HFFc6 (cell line): ENCODE data around the gene ALK. TPM values are rescaled to one million over a fixed set of nuclear protein-coding genes. Genes with fewer than 3 reads are reported as not detected.

Experiments used
- DNase-seq: peaks from one replicate; pipeline ENCODE4 v3.0.0-alpha.2; 2018
- H3K27ac Mint-ChIP-seq: 2 replicates; pipeline ENCODE4 v1.8.0; 2020; ENCODE audit warnings: mild to moderate bottlenecking, mixed read lengths
- H3K27me3 Mint-ChIP-seq: 2 replicates; pipeline ENCODE4 v1.8.0; 2021; ENCODE audit warnings: mild to moderate bottlenecking, moderate library complexity, mixed read lengths; ENCODE audit not compliant: insufficient read depth
- H3K36me3 Mint-ChIP-seq: 2 replicates; pipeline ENCODE4 v1.8.0; 2021; ENCODE audit warnings: low read depth, mixed read lengths
- H3K4me1 Mint-ChIP-seq: 2 replicates; pipeline ENCODE4 v1.8.0; 2020; ENCODE audit warnings: low read depth, mixed read lengths
- H3K4me3 Mint-ChIP-seq: 2 replicates; pipeline ENCODE4 v1.8.0; 2020; ENCODE audit warnings: mild to moderate bottlenecking, moderate library complexity, mixed read lengths
- H3K9me3 Mint-ChIP-seq: 2 replicates; pipeline ENCODE4 v1.8.0; 2020; ENCODE audit warnings: mild to moderate bottlenecking, mixed read lengths
- CTCF ChIP-seq: fragments of 200-600 bp; sonication (generic); IDR thresholded peaks from 2 replicates; pipeline ENCODE4 v1.5.0; 2021; ENCODE audit warnings: antibody characterized with exemption, mild to moderate bottlenecking
- total RNA-seq, 6 experiments: library from RNA; stranded (reverse); fragmentation: NEBNext Ultra II Directional; extraction: Animal tissue kit (Norgen Biotek cat#: 25700); gene quantifications; 2 replicates in 1 of 6; 3 replicates in 5 of 6; pipeline ENCODE4 v1.2.3, GENCODE V29; 2021

The ALK gene
- total RNA-seq, 6 experiments from 2014 or later, result not detected

GRCh38 chr2:29786361-29786760 lies 135.0 kb downstream of the ALK start:
- Mint-ChIP-seq H3K27me3 (no peaks in the 10 kb centered on the region; the same call in 1 of the 2 replicates), H3K9me3 (no peaks in the 10 kb centered on the region), H3K27ac (no peak overlapping the region)

GRCh38 chr2:29783666-29784065 lies 137.7 kb downstream of the ALK start:
- TF ChIP-seq CTCF, result no peak
- no peak overlapping the region for H3K27ac Mint-ChIP-seq

More at GRCh38 chr2:29786361-29786760, 135.0 kb downstream of the ALK start:
- no peaks in the 10 kb centered on the region for H3K36me3 Mint-ChIP-seq
- no peaks in the 10 kb centered on the region for H3K4me1 Mint-ChIP-seq
- H3K4me3 Mint-ChIP-seq, result no peak overlapping the region
- no peak for TF ChIP-seq CTCF
- no peak for DNase-seq

GRCh38 chr2:29782549-29783458 lies 138.6 kb downstream of the ALK start:
- TF ChIP-seq CTCF, result no peak
- Mint-ChIP-seq H3K36me3 (no peaks in the 10 kb centered on the region), H3K4me1 (no peaks in the 10 kb centered on the region), H3K27me3 (peaks cover 1% of the 10 kb centered on the region), H3K4me3 (no peak overlapping the region), H3K27ac (no peak overlapping the region), H3K9me3 (no peaks in the 10 kb centered on the region)
- DNase-seq, result no peak

More at GRCh38 chr2:29783666-29784065, 137.7 kb downstream of the ALK start:
- DNase-seq, result no peak
- H3K9me3 Mint-ChIP-seq, result no peaks in the 10 kb centered on the region
- H3K36me3 Mint-ChIP-seq, result no peaks in the 10 kb centered on the region
- no peaks in the 10 kb centered on the region for H3K4me1 Mint-ChIP-seq
- H3K27me3 Mint-ChIP-seq, result no peaks in the 10 kb centered on the region; the same call in 1 of the 2 replicates
- H3K4me3 Mint-ChIP-seq, result no peak overlapping the region

- H3K36me3 Mint-ChIP-seq, result no peaks in the 10 kb centered on the region
- no peak for TF ChIP-seq CTCF
- no peak overlapping the region for H3K27ac Mint-ChIP-seq
- no peaks in the 10 kb centered on the region for H3K4me1 Mint-ChIP-seq
- no peaks in the 10 kb centered on the region for H3K9me3 Mint-ChIP-seq
- DNase-seq, result no peak
- H3K4me3 Mint-ChIP-seq, result no peak overlapping the region
- peaks cover 1% of the 10 kb centered on the region for H3K27me3 Mint-ChIP-seq
Observed at GRCh38 chr2:29782087-29782486, 139.3 kb downstream of the ALK start.

- DNase-seq, result no peak
- peaks cover 1% of the 10 kb centered on the region for H3K27me3 Mint-ChIP-seq
Observed at GRCh38 chr2:29780906-29781305, 140.5 kb downstream of the ALK start.

More at GRCh38 chr2:29780906-29781305, 140.5 kb downstream of the ALK start:
- Mint-ChIP-seq H3K4me3 (no peak overlapping the region), H3K9me3 (no peaks in the 10 kb centered on the region), H3K36me3 (no peaks in the 10 kb centered on the region), H3K4me1 (no peaks in the 10 kb centered on the region), H3K27ac (no peak overlapping the region)
- TF ChIP-seq CTCF, result no peak
